OCI-LY7 (cell line): ENCODE data around the gene SPARC. TPM values are rescaled to one million over a fixed set of nuclear protein-coding genes. Genes with fewer than 3 reads are reported as not detected.

Source experiments
- BruUV-seq: library from RNA; stranded (reverse); fragments of 400-500 nt; replicated peaks from 2 replicates; lab custom pipeline; 2021; lab: Mats Ljungman, UMichigan
- CTCF ChIA-PET: fragments of 300-600 bp; sonication (Branson Sonifier 250); formaldehyde crosslinking; loops from one replicate; lab custom pipeline; 2022; ENCODE audit warnings: antibody characterized with exemption; ENCODE audit not compliant: unreplicated experiment; lab: Charles Lee
- POLR2A ChIA-PET: fragments of 300-600 bp; sonication (Branson Sonifier 250); formaldehyde crosslinking; loops from one replicate; lab custom pipeline; 2022; ENCODE audit warnings: antibody characterized with exemption; lab: Charles Lee
- DNase-seq: peaks from one replicate; pipeline ENCODE4 v3.0.0-alpha.2; 2015; ENCODE audit warnings: low spot score
- H2AFZ ChIP-seq: fragments of 200-600 bp; sonication (generic), shearing (Covaris generic); 2 replicates; pipeline ENCODE4 v1.6.1; 2014; ENCODE audit warnings: mild to moderate bottlenecking, antibody characterized with exemption, low read length, moderate library complexity
- H3K27ac ChIP-seq: fragments of 200-600 bp; sonication (generic); 2 replicates; pipeline ENCODE4 v1.5.1; 2014; ENCODE audit warnings: mixed run types, low read depth, mild to moderate bottlenecking, moderate library complexity, low read length, inconsistent platforms; ENCODE audit not compliant: poor library complexity, severe bottlenecking
- H3K36me3 ChIP-seq: fragments of 200-600 bp; sonication (generic); 2 replicates; pipeline ENCODE4 v1.6.1; 2014; ENCODE audit warnings: mild to moderate bottlenecking, antibody characterized with exemption, low read length, moderate library complexity, mixed read lengths; ENCODE audit not compliant: insufficient read depth
- H3K4me1 ChIP-seq: fragments of 200-600 bp; sonication (generic); 2 replicates; pipeline ENCODE4 v1.5.1; 2014; ENCODE audit warnings: mild to moderate bottlenecking, low read length; ENCODE audit not compliant: insufficient read depth, poor library complexity, severe bottlenecking
- H3K4me2 ChIP-seq: fragments of 200-600 bp; sonication (generic); 2 replicates; pipeline ENCODE4 v1.6.1; 2014; ENCODE audit warnings: mild to moderate bottlenecking, low read length
- H3K4me3 ChIP-seq: fragments of 200-600 bp; sonication (generic); 2 replicates; pipeline ENCODE4 v1.5.1; 2014; ENCODE audit warnings: mild to moderate bottlenecking, low read depth, low read length; ENCODE audit not compliant: poor library complexity, severe bottlenecking
- H3K79me2 ChIP-seq: fragments of 200-600 bp; sonication (generic); 2 replicates; pipeline ENCODE4 v1.6.1; 2016; ENCODE audit warnings: low read depth, mild to moderate bottlenecking, low read length, moderate library complexity, mixed read lengths; ENCODE audit not compliant: insufficient read depth
- H3K9me2 ChIP-seq: fragments of 200-600 bp; sonication (generic); 2 replicates; pipeline ENCODE4 v1.6.1; 2016; ENCODE audit warnings: mild to moderate bottlenecking, low read length, mixed read lengths; ENCODE audit not compliant: insufficient read depth
- H3K9me3 ChIP-seq: fragments of 200-600 bp; sonication (generic); 2 replicates; pipeline ENCODE4 v1.6.1; 2014; ENCODE audit warnings: mild to moderate bottlenecking, mixed run types, low read length, mixed read lengths
- H4K20me1 ChIP-seq: fragments of 200-600 bp; sonication (generic); 2 replicates; pipeline ENCODE4 v1.6.1; 2014; ENCODE audit warnings: mild to moderate bottlenecking, antibody characterized with exemption, low read length, moderate library complexity, mixed read lengths; ENCODE audit not compliant: insufficient read depth
- CTCF ChIP-seq: fragments of 200-600 bp; sonication (generic); conservative IDR thresholded peaks from 2 replicates; pipeline ENCODE4 v1.5.1; 2014; ENCODE audit warnings: mild to moderate bottlenecking, antibody characterized with exemption, low read length, moderate library complexity, mixed read lengths
- EZH2phosphoT487 ChIP-seq: fragments of 200-600 bp; sonication (generic); IDR thresholded peaks from 2 replicates; pipeline ENCODE4 v1.6.1; 2018; ENCODE audit warnings: low read depth, borderline replicate concordance, mild to moderate bottlenecking, mixed run types, antibody characterized with exemption, low read length, moderate library complexity, mixed read lengths
- intact Hi-C: fragments of 100-400 bp; cut with micrococcal nuclease; formaldehyde crosslinking; loops from one replicate; pipeline ENCODE4 v1.10.0; 2022; ENCODE audit not compliant: unreplicated experiment
- total RNA-seq, 2 experiments: library from RNA; depleted of rRNA in 1 of 2; stranded (reverse); fragments of >200 nt in 1 of 2; shearing (Covaris generic) in 1 of 2; gene quantifications; 2 replicates each; pipeline ENCODE4 v1.2.3, GENCODE V29; 2014 to 2022

SPARC gene
- total RNA-seq, 2 experiments from 2014 or later: 0.89 TPM; not detected in 1

- Histone ChIP-seq H4K20me1 (no peaks in the 10 kb centered on the region), H3K4me2 (no peak overlapping the region), H3K4me1 (no peaks in the 10 kb centered on the region), H3K9me2 (no peaks in the 10 kb centered on the region), H3K4me3 (no peak overlapping the region), H3K79me2 (no peaks in the 10 kb centered on the region), H3K36me3 (no peaks in the 10 kb centered on the region), H3K9me3 (no peaks in the 10 kb centered on the region), H3K27ac (no peak overlapping the region), H2AFZ (no peak overlapping the region)
- CTCF ChIA-PET: no interaction called here
- TF ChIP-seq EZH2phosphoT487 (no peak), CTCF (no peak)
- DNase-seq: no peak
- POLR2A ChIA-PET: interaction anchor here (0.6 to 1.7 kb wide), 4 partner anchors 8 to 34 kb away, joined by 3 to 4 read pairs (median 3); no protein-coding TSS in a partner anchor
- intact Hi-C loops: no loop called here
- BruUV-seq: no TSS peak
Measured at GRCh38 chr5:151688436-151688835, 1.7 kb upstream of the SPARC start.

- H3K36me3 ChIP-seq: no peaks in the 10 kb centered on the region
- H3K4me3 ChIP-seq: no peak overlapping the region
- no TSS peak for BruUV-seq
- intact Hi-C loops: no loop called here
- no peak for TF ChIP-seq EZH2phosphoT487
- ChIA-PET CTCF (no interaction called here), POLR2A (interaction anchor here (1.3 kb wide), 1 partner anchor 18 kb away, joined by 3 read pairs; no protein-coding TSS in a partner anchor)
- H3K79me2 ChIP-seq: no peaks in the 10 kb centered on the region
- H3K27ac ChIP-seq: no peak overlapping the region
- H3K4me2 ChIP-seq: no peak overlapping the region
- no peak for DNase-seq
- H3K4me1 ChIP-seq: no peaks in the 10 kb centered on the region
- no peak overlapping the region for H2AFZ ChIP-seq
- H3K9me3 ChIP-seq: no peaks in the 10 kb centered on the region
- H4K20me1 ChIP-seq: no peaks in the 10 kb centered on the region
- no peaks in the 10 kb centered on the region for H3K9me2 ChIP-seq
Measured at GRCh38 chr5:151685749-151686673, 704 bp downstream of the SPARC start.

DNA sequence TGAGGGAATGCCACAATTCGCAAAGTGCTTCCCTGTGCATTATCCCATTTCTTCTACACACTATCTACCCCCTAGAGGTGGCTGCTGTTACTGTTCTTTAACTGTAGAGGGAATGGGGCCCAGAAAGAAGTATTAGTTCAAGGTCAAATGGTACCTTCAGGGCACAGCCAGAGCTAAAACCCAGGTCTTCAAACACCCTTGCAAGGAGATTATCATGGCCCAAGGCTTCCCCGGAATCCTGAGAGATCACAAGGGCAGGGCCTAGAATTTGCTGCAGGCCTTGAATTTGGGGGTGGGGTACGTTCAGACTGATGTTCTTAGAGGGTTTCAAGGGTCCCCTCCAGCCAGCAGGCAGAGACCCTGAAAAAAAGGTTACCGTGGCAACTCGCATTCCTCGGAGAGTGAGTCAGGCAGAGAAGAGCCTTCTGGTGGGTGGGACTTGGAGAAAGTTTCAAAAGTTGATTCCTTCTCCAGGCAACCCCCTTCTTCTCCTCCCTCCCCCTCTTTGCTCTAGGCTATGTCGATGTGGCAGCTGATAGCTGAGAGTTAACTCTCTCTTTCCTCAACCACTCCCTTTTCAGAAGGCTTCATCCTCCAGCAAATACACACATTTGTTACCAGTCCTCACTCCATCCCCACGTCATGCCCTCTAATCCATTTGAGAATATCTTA, 1.9 kb downstream of the SPARC start:
- ChIA-PET CTCF (interaction anchor here (0.8 kb wide), 1 partner anchor 16 kb away, joined by 3 read pairs; no protein-coding TSS in a partner anchor), POLR2A (interaction anchor here (0.6 to 2.1 kb wide), 4 partner anchors 10 to 43 kb away, joined by 3 to 13 read pairs (median 5); no protein-coding TSS in a partner anchor)

More for the DNA sequence above, 1.9 kb downstream of the SPARC start:
- BruUV-seq: no TSS peak
- no peak overlapping the region for H3K4me3 ChIP-seq
- no peak for DNase-seq
- H3K79me2 ChIP-seq: no peaks in the 10 kb centered on the region
- H3K4me1 ChIP-seq: no peaks in the 10 kb centered on the region
- no peaks in the 10 kb centered on the region for H3K9me3 ChIP-seq
- no peaks in the 10 kb centered on the region for H3K36me3 ChIP-seq
- H4K20me1 ChIP-seq: no peaks in the 10 kb centered on the region
- no peak overlapping the region for H2AFZ ChIP-seq
- TF ChIP-seq CTCF (no peak; the same call in 1 of the 2 replicates), EZH2phosphoT487 (no peak)
- intact Hi-C loops: no loop called here
- H3K9me2 ChIP-seq: no peaks in the 10 kb centered on the region
- H3K4me2 ChIP-seq: no peak overlapping the region
- H3K27ac ChIP-seq: no peak overlapping the region
